Endothelial cell of umbilical vein (primary cell): Measurements from ENCODE around the gene COL13A1. TPM values are rescaled to one million over a fixed set of nuclear protein-coding genes. Genes with fewer than 3 reads are reported as not detected.

Experiments used
- BruUV-seq: library from RNA; stranded (reverse); fragments of 400-500 nt; replicated peaks from 2 replicates; lab custom pipeline; 2021; lab: Mats Ljungman, UMichigan
- CTCF ChIA-PET: fragments of 300-600, 350-600 bp; sonication (Branson Sonifier 250); formaldehyde crosslinking; loops from one replicate; lab custom pipeline; 2021; ENCODE audit warnings: antibody characterized with exemption, inconsistent platforms; lab: Charles Lee
- POLR2A ChIA-PET: fragments of 300-600, 350-600 bp; sonication (Branson Sonifier 250); formaldehyde crosslinking; loops from one replicate; lab custom pipeline; 2021; ENCODE audit warnings: antibody characterized with exemption, inconsistent platforms; lab: Charles Lee
- DNase-seq: peaks from one replicate; pipeline ENCODE4 v3.0.0-alpha.2; 2011; ENCODE audit warnings: low read depth, low spot score
- FAIRE-seq: peaks from 2 replicates; lab custom pipeline; 2011; peaks lifted over from hg19 to GRCh38; lab: Jason Lieb, UNC
- H2AFZ ChIP-seq: 2 replicates; pipeline ENCODE4 v1.6.0; 2012; ENCODE audit warnings: low read depth, low read length, control low read depth, inconsistent platforms
- H3K27ac ChIP-seq: 2 replicates; pipeline ENCODE4 v1.5.1; 2011; ENCODE audit warnings: low read depth, mild to moderate bottlenecking, control low read depth, low read length, moderate library complexity; ENCODE audit not compliant: insufficient read depth
- H3K27me3 ChIP-seq, 2 experiments: 2 replicates each; pipeline versions ENCODE4 v1.6.0 to v1.6.1; 2011; ENCODE audit warnings: low read length in 2 of 2, mixed read lengths in 1 of 2; ENCODE audit not compliant: control insufficient read depth in 2 of 2, insufficient read depth in 2 of 2
- H3K36me3 ChIP-seq, 2 experiments: 2 replicates in 1 of 2; 3 replicates in 1 of 2; pipeline ENCODE4 v1.5.1; 2011; ENCODE audit warnings: low read length in 2 of 2, mild to moderate bottlenecking in 1 of 2, moderate library complexity in 1 of 2; ENCODE audit not compliant: control insufficient read depth in 2 of 2, insufficient read depth in 2 of 2; ENCODE audit errors: extremely low read depth in 1 of 2
- H3K4me1 ChIP-seq: 3 replicates; pipeline ENCODE4 v1.5.1; 2011; ENCODE audit warnings: mild to moderate bottlenecking, low read length; ENCODE audit not compliant: control insufficient read depth, insufficient read depth; ENCODE audit errors: extremely low read depth
- H3K4me2 ChIP-seq: 2 replicates; pipeline ENCODE4 v1.6.1; 2011; ENCODE audit warnings: low read length, control low read depth, mixed read lengths; ENCODE audit not compliant: insufficient read depth
- H3K4me3 ChIP-seq, 3 experiments: fragments of 200-600 bp in 1 of 3; sonication (generic), shearing (Covaris generic) in 1 of 3; replicated peaks in 1 of 3; 2 replicates each; pipeline ENCODE4 v1.5.1; 2011 to 2016; ENCODE audit warnings: control low read depth in 3 of 3, low read length in 3 of 3, mild to moderate bottlenecking in 2 of 3, inconsistent platforms in 1 of 3, low read depth in 1 of 3, moderate library complexity in 1 of 3; ENCODE audit not compliant: insufficient read depth in 1 of 3
- H3K79me2 ChIP-seq: 2 replicates; pipeline ENCODE4 v1.6.0; 2012; ENCODE audit warnings: low read length, inconsistent platforms; ENCODE audit not compliant: control insufficient read depth, insufficient read depth
- H3K9ac ChIP-seq: replicated peaks from 2 replicates; pipeline ENCODE3; 2011; ENCODE audit warnings: low read length, control low read depth; ENCODE audit not compliant: insufficient read depth; ENCODE audit errors: extremely low read depth
- H3K9me1 ChIP-seq: replicated peaks from 3 replicates; pipeline ENCODE4 v1.6.0; 2011; ENCODE audit warnings: mild to moderate bottlenecking, low read length; ENCODE audit not compliant: control insufficient read depth, insufficient read depth; ENCODE audit errors: extremely low read depth
- H3K9me3 ChIP-seq: replicated peaks from 2 replicates; pipeline ENCODE4 v1.5.1; 2012; ENCODE audit warnings: low read length, inconsistent platforms; ENCODE audit not compliant: control insufficient read depth, insufficient read depth
- H4K20me1 ChIP-seq: replicated peaks from 2 replicates; pipeline ENCODE3; 2011; ENCODE audit warnings: mild to moderate bottlenecking, low read length; ENCODE audit not compliant: control insufficient read depth, insufficient read depth; ENCODE audit errors: extremely low read depth
- EZH2 ChIP-seq: IDR thresholded peaks from 2 replicates; pipeline ENCODE4 v1.6.1; 2012; ENCODE audit warnings: borderline replicate concordance, low read depth, mild to moderate bottlenecking, moderate library complexity, low read length, inconsistent platforms; ENCODE audit not compliant: severe bottlenecking
- FOS ChIP-seq: IDR thresholded peaks from 2 replicates; pipeline ENCODE4 v1.6.1; 2011; ENCODE audit warnings: mild to moderate bottlenecking, low read length, moderate library complexity, borderline replicate concordance; ENCODE audit not compliant: insufficient read depth
- GATA2 ChIP-seq: IDR thresholded peaks from 2 replicates; pipeline ENCODE4 v1.7.0; 2011; ENCODE audit warnings: low read depth, mild to moderate bottlenecking, moderate library complexity, mixed read lengths, low read length; ENCODE audit not compliant: insufficient read length, insufficient read depth
- JUN ChIP-seq: IDR thresholded peaks from 2 replicates; pipeline ENCODE4 v1.6.1; 2011; ENCODE audit warnings: borderline replicate concordance, low read depth; ENCODE audit not compliant: insufficient read length, insufficient read depth
- MYC ChIP-seq: IDR thresholded peaks from one replicate; pipeline ENCODE4 v1.6.1; 2011; ENCODE audit warnings: mild to moderate bottlenecking, low read depth, low read length
- POLR2A ChIP-seq: IDR thresholded peaks from 2 replicates; pipeline ENCODE4 v1.6.1; 2012; ENCODE audit warnings: low read depth, mild to moderate bottlenecking, control low read depth, low read length
- POLR2AphosphoS5 ChIP-seq: IDR thresholded peaks from 2 replicates; pipeline ENCODE4 v1.6.1; 2012; ENCODE audit warnings: low read depth, mild to moderate bottlenecking, control low read depth, low read length, moderate library complexity; ENCODE audit not compliant: insufficient read depth
- dilution Hi-C: fragments of 300-500 bp; cut with MboI; formaldehyde crosslinking; loops from one replicate; pipeline ENCODE4 v1.15.0; 2019; ENCODE audit warnings: low sequenced_read_pairs; ENCODE audit not compliant: extremely low pct_ligation_motif_present
- intact Hi-C: fragments of 100-400 bp; cut with micrococcal nuclease; formaldehyde crosslinking; loops from one replicate; pipeline ENCODE4 v1.10.0; 2022
- polyA plus RNA-seq, 4 experiments: library from polyadenylated mRNA; depleted of rRNA in 3 of 4; stranded (reverse) in 3 of 4; unstranded in 1 of 4; fragments of >200 nt; gene quantifications; 2 replicates each; pipeline versions ENCODE4 v1.2.1 to v1.2.3, GENCODE V29; 2011 to 2012; ENCODE audit warnings: missing spikeins in 1 of 4
- total RNA-seq: library from RNA; stranded (reverse); gene quantifications from 2 replicates; pipeline ENCODE4 v1.2.3, GENCODE V29; 2021
- TF ChIP-seq, protein P1 (sequence below), 2 donors: IDR thresholded peaks; 1 replicate in 1 of 2; 2 replicates in 1 of 2; pipeline ENCODE4 v1.5.1; 2011; ENCODE audit warnings: low read length in 2 of 2, mild to moderate bottlenecking in 2 of 2, moderate library complexity in 2 of 2, control low read depth in 1 of 2, inconsistent platforms in 1 of 2, low read depth in 1 of 2; ENCODE audit not compliant: insufficient read depth in 1 of 2; ENCODE audit errors: extremely low read depth in 1 of 2
- TF ChIP-seq, protein P2 (sequence below): IDR thresholded peaks from 2 replicates; pipeline ENCODE4 v1.6.1; 2011; ENCODE audit not compliant: insufficient read depth, insufficient read length

Gene COL13A1
- total and polyA plus RNA-seq, 2 donors (not counting 3 experiments of a cell fraction or from before 2014, with no cell fraction given), result 21.4 to 47.5 TPM

DNA sequence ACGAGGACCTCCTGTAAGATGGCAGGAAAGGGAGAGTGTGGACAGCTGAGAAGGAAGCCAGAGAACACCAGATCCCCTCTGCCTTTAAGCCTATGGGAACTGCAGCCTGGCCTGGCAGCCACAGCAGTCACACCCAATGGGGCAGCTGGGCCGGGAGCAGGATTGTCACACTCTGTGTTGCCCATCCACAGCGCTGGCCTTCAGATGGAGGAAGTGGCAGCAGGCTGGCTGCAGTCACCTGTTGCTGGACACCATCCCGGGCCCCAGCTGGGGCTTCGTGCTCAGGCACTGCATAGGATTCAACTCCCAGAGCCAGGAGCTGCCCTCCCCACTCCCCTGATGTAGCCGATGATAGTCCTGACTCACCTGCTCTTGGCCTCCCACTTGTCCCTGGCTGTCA is 114.4 kb downstream of the COL13A1 start:
- Histone ChIP-seq H3K4me3 (no peak overlapping the region), H3K9me1 (no peaks in the 10 kb centered on the region), H3K9ac (no peak overlapping the region), H3K36me3 (no peaks in the 10 kb centered on the region), H3K4me2 (no peak overlapping the region), H3K4me1 (peaks cover 17% of the 10 kb centered on the region), H3K27ac (no peak overlapping the region), H2AFZ (no peak overlapping the region), H3K9me3 (no peaks in the 10 kb centered on the region), H3K79me2 (no peaks in the 10 kb centered on the region), H4K20me1 (no peaks in the 10 kb centered on the region), H3K27me3 (no peaks in the 10 kb centered on the region)
- BruUV-seq, result no TSS peak
- dilution Hi-C loops, result no loop called here
- TF ChIP-seq, protein P1, sequence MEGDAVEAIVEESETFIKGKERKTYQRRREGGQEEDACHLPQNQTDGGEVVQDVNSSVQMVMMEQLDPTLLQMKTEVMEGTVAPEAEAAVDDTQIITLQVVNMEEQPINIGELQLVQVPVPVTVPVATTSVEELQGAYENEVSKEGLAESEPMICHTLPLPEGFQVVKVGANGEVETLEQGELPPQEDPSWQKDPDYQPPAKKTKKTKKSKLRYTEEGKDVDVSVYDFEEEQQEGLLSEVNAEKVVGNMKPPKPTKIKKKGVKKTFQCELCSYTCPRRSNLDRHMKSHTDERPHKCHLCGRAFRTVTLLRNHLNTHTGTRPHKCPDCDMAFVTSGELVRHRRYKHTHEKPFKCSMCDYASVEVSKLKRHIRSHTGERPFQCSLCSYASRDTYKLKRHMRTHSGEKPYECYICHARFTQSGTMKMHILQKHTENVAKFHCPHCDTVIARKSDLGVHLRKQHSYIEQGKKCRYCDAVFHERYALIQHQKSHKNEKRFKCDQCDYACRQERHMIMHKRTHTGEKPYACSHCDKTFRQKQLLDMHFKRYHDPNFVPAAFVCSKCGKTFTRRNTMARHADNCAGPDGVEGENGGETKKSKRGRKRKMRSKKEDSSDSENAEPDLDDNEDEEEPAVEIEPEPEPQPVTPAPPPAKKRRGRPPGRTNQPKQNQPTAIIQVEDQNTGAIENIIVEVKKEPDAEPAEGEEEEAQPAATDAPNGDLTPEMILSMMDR (IDR thresholded peaks at IDR 0.05; ENCODE audit: extremely low read depth in 1 of 2, insufficient read depth in 1 of 2, low read depth in 1 of 2, low read length in 2 of 2), result no peak
- TF ChIP-seq EZH2 (no peak), FOS (no peak), MYC (no peak), JUN (no peak), POLR2A (no peak), POLR2AphosphoS5 (no peak), GATA2 (no peak)
- TF ChIP-seq, protein P2, sequence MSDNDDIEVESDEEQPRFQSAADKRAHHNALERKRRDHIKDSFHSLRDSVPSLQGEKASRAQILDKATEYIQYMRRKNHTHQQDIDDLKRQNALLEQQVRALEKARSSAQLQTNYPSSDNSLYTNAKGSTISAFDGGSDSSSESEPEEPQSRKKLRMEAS, result no peak
- CTCF ChIA-PET, result interaction anchor here (1.0 to 11.1 kb wide), 8 partner anchors 15 to 271 kb away, joined by 3 to 622 read pairs (median 34); partner anchors contain the start of gene COL13A1
- FAIRE-seq (no peak), DNase-seq (no peak)
- POLR2A ChIA-PET, result no interaction called here
- intact Hi-C loops, result no loop called here
